ENCODE data around the gene ACTL7A. TPM values are rescaled to one million over a fixed set of nuclear protein-coding genes. Genes with fewer than 3 reads are reported as not detected.

Gene ACTL7A
- not detected in 2 replicates for total RNA-seq

DNA sequence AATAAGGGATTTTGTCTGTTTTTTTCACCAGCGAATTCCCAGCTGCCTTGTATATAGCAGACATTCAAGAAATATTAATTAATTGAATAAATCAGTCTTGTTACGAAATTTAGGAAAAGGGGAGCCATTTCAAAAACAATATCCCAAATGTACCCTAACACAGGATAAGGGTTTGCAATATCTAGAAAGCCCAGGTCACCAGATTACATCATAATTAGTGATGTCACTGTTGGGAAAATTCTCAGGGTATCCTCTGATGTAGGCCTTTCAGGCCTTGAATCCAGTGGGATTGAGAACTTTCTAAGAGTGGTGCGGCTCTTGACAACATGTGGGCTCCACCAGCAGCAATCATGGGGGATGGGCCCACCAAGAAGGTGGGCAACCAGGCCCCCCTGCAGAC is at the start of gene ACTL7A:
Gene ACTL7A (plus strand): TSS at position 270 of the 400 bp plus-strand sequence. CDS start 57 bp downstream, at position 327.
- TF ChIP-seq CTCF (IDR thresholded peaks at IDR 0.05; ENCODE audit: insufficient read depth, low read length, poor library complexity, severe bottlenecking): no peak
- no peaks in the 10 kb centered on the region for H3K36me3 ChIP-seq (ENCODE audit: control insufficient read depth, insufficient read depth, low read length)
- DNase-seq (ENCODE audit: low read depth): no peak
- H3K27me3 ChIP-seq (ENCODE audit: control insufficient read depth, insufficient read depth, low read length): no peaks in the 10 kb centered on the region
- no peak within 1 kb of the TSS for H3K4me3 ChIP-seq (ENCODE audit: low read depth, low read length)

GRCh38 chr9:108812396-108813025 is 49.6 kb upstream of the ACTL7A start:
- Histone ChIP-seq H3K36me3 (ENCODE audit: control insufficient read depth, insufficient read depth, low read length) (no peaks in the 10 kb centered on the region), H3K4me3 (ENCODE audit: low read depth, low read length) (no peak overlapping the region), H3K27me3 (ENCODE audit: control insufficient read depth, insufficient read depth, low read length) (no peaks in the 10 kb centered on the region)
- no peak for DNase-seq (ENCODE audit: low read depth)
- TF ChIP-seq CTCF (IDR thresholded peaks at IDR 0.05; ENCODE audit: insufficient read depth, low read length, poor library complexity, severe bottlenecking): no peak

DNA sequence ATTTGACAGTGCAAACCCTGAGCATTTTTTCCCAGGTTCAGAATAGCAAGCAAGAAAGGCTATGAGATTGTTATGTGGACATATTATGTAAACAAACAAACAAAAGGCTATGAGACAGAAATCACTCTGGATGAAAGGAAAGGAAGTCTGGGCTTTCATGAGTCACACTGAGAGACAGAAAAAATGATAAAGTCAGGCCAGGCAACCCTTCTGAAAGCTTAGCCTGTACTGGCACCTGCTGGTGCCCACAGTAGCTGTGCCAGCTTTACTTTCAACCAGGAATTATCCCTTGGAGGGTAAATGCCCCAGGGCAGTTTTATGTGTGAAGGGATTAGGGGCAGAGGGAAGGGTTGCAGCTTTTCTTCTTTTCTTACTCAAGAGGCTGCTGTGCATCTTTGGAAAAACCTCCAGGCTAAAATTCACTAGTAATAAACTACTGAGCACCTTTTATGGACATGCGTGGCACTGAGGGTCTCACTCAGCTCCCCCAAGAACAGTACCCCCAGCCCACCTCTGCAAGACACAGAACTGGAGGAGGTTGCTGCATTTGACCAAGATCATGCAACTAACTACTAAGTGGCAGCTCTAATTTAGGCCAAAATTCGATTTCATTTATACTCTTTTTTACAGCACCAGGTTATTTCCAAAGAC is 48.0 kb upstream of the ACTL7A start:
- Histone ChIP-seq H3K36me3 (ENCODE audit: control insufficient read depth, insufficient read depth, low read length) (no peaks in the 10 kb centered on the region), H3K27me3 (ENCODE audit: control insufficient read depth, insufficient read depth, low read length) (no peaks in the 10 kb centered on the region), H3K4me3 (ENCODE audit: low read depth, low read length) (no peak overlapping the region)
- DNase-seq (ENCODE audit: low read depth): peak; percentile 14
- peak; percentile 72 for TF ChIP-seq CTCF (IDR thresholded peaks at IDR 0.05; ENCODE audit: insufficient read depth, low read length, poor library complexity, severe bottlenecking)

- H3K36me3 ChIP-seq (ENCODE audit: control insufficient read depth, insufficient read depth, low read length): no peaks in the 10 kb centered on the region
- no peak for TF ChIP-seq CTCF (IDR thresholded peaks at IDR 0.05; ENCODE audit: insufficient read depth, low read length, poor library complexity, severe bottlenecking)
- H3K4me3 ChIP-seq (ENCODE audit: low read depth, low read length): no peak overlapping the region
- H3K27me3 ChIP-seq (ENCODE audit: control insufficient read depth, insufficient read depth, low read length): no peaks in the 10 kb centered on the region
- no peak for DNase-seq (ENCODE audit: low read depth)
Measured at GRCh38 chr9:108815156-108815555, 46.9 kb upstream of the ACTL7A start.

DNA sequence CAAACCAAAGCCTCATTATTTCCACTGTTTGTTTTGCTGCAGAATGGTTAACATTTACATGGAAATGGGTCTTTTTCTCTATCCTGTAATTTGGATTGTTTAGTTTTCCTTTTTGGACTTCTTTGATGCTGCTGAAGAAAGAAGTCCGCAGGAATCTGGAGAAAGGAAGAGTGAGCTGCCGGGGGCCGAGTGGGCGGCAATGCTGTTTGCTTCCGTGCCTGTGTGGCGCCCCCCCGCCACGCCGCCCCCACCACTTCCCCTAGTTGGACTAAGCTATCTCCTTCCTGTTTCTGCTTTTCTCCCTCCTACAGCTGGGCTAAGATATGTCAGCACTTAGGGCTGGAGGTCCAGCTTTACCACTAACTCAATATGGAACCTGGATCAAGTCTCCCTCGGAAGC is 46.0 kb upstream of the ACTL7A start:
- H3K36me3 ChIP-seq (ENCODE audit: control insufficient read depth, insufficient read depth, low read length): no peaks in the 10 kb centered on the region
- H3K27me3 ChIP-seq (ENCODE audit: control insufficient read depth, insufficient read depth, low read length): no peaks in the 10 kb centered on the region
- TF ChIP-seq CTCF (IDR thresholded peaks at IDR 0.05; ENCODE audit: insufficient read depth, low read length, poor library complexity, severe bottlenecking): no peak
- DNase-seq (ENCODE audit: low read depth): no peak
- no peak overlapping the region for H3K4me3 ChIP-seq (ENCODE audit: low read depth, low read length)
